Smooth muscle cell (in vitro differentiated cells): ENCODE results near the gene MCRIP2. TPM values are rescaled to one million over a fixed set of nuclear protein-coding genes. Genes with fewer than 3 reads are reported as not detected.

Source experiments
- DNase-seq: peaks from one replicate; lab custom pipeline; 2025; ENCODE audit not compliant: unreplicated experiment; lab: John Stamatoyannopoulos, UW
- H2AFZ ChIP-seq: fragments of 200-600 bp; sonication (generic); 2 replicates; pipeline ENCODE4 v1.6.0; 2016; ENCODE audit warnings: antibody characterized with exemption, low read depth, mild to moderate bottlenecking
- H3F3A ChIP-seq: fragments of 200-600 bp; sonication (generic); 2 replicates; pipeline ENCODE4 v1.6.0; 2017; ENCODE audit warnings: antibody characterized with exemption, low read depth
- H3K27ac ChIP-seq: fragments of 200-600 bp; sonication (generic); 2 replicates; pipeline ENCODE4 v1.5.1; 2016; ENCODE audit warnings: low read depth, mild to moderate bottlenecking
- H3K27me3 ChIP-seq: fragments of 200-600 bp; sonication (generic); 2 replicates; pipeline ENCODE4 v1.6.1; 2016; ENCODE audit warnings: low read depth, mild to moderate bottlenecking
- H3K36me3 ChIP-seq: fragments of 200-600 bp; sonication (generic); 2 replicates; pipeline ENCODE4 v1.5.1; 2016; ENCODE audit warnings: low read depth
- H3K4me1 ChIP-seq: fragments of 200-600 bp; sonication (generic); 2 replicates; pipeline ENCODE4 v1.5.1; 2016; ENCODE audit warnings: low read depth
- H3K4me2 ChIP-seq: fragments of 200-600 bp; sonication (generic); 2 replicates; pipeline ENCODE4 v1.6.0; 2016; ENCODE audit warnings: mild to moderate bottlenecking
- H3K4me3 ChIP-seq: fragments of 200-600 bp; sonication (generic); 2 replicates; pipeline ENCODE4 v1.5.1; 2016; ENCODE audit warnings: mild to moderate bottlenecking
- H3K79me2 ChIP-seq: fragments of 200-600 bp; sonication (generic); 2 replicates; pipeline ENCODE4 v1.6.0; 2016; ENCODE audit warnings: low read depth, mild to moderate bottlenecking
- H3K9ac ChIP-seq: fragments of 200-600 bp; sonication (generic); 2 replicates; pipeline ENCODE4 v1.6.0; 2016; ENCODE audit warnings: low read depth
- H3K9me3 ChIP-seq: fragments of 200-600 bp; sonication (generic); replicated peaks from 2 replicates; pipeline ENCODE4 v1.5.1; 2016; ENCODE audit warnings: low read depth
- H4K20me1 ChIP-seq: fragments of 200-600 bp; sonication (generic); 2 replicates; pipeline ENCODE4 v1.6.0; 2016; ENCODE audit warnings: low read depth
- CTCF ChIP-seq: fragments of 200-600 bp; sonication (generic); IDR thresholded peaks from 2 replicates; pipeline ENCODE4 v1.5.1; 2017; ENCODE audit warnings: borderline replicate concordance, mild to moderate bottlenecking, antibody characterized with exemption; ENCODE audit not compliant: insufficient read depth, poor library complexity, severe bottlenecking
- WGBS: methylation state at CpG from one replicate; pipeline ENCODE4 v1.1.7; 2016; ENCODE audit warnings: low lambda C conversion rate; 5-methylcytosine and 5-hydroxymethylcytosine counted together
- polyA plus RNA-seq: library from polyadenylated mRNA; unstranded; fragments of >200 nt; fragmentation: Nextera tagmentation; extraction: Ambion mirVana; gene quantifications from 2 replicates; pipeline ENCODE4 v1.2.1, GENCODE V29; 2016
- total RNA-seq: library from RNA; depleted of rRNA; stranded (reverse); fragments of >200 nt; gene quantifications from 2 replicates; pipeline ENCODE4 v1.2.3, GENCODE V29; 2014

Gene MCRIP2
- total and polyA plus RNA-seq, 2 experiments from 2014 or later = 11.9 to 34.7 TPM

- Histone ChIP-seq H3K4me1 (peaks cover 6% of the 10 kb centered on the region), H3K9ac (peak overlapping the region; percentile 97), H3K9me3 (no peaks in the 10 kb centered on the region), H3K27me3 (no peaks in the 10 kb centered on the region), H3K36me3 (no peaks in the 10 kb centered on the region), H4K20me1 (peaks cover 27% of the 10 kb centered on the region), H3K4me3 (peak overlapping the region; percentile 96), H2AFZ (no peak overlapping the region), H3K79me2 (peaks cover 22% of the 10 kb centered on the region), H3K27ac (peak overlapping the region; percentile 8), H3K4me2 (peak overlapping the region; percentile 99), H3F3A (no peaks in the 10 kb centered on the region)
- 22% methylated on average over 48 of the region's 50 CpGs for WGBS
- no peak for TF ChIP-seq CTCF
- no peak for DNase-seq
Observed at GRCh38 chr16:668519-669171, 27.0 kb downstream of the MCRIP2 start.

- Histone ChIP-seq H3K9me3 (no peaks in the 10 kb centered on the region), H3K36me3 (no peaks in the 10 kb centered on the region), H3K4me1 (peaks cover 6% of the 10 kb centered on the region), H4K20me1 (peaks cover 29% of the 10 kb centered on the region), H3K27me3 (no peaks in the 10 kb centered on the region), H3K27ac (no peak overlapping the region), H3F3A (peaks cover 4% of the 10 kb centered on the region), H3K9ac (no peak overlapping the region), H2AFZ (no peak overlapping the region), H3K79me2 (peaks cover 22% of the 10 kb centered on the region), H3K4me2 (no peak overlapping the region), H3K4me3 (no peak overlapping the region)
- over 99% methylated on average over 13 of the region's 13 CpGs for WGBS
- no peak for DNase-seq
- no peak for TF ChIP-seq CTCF
Observed at GRCh38 chr16:669666-670065, 28.0 kb downstream of the MCRIP2 start.

- peaks cover 11% of the 10 kb centered on the region for H3K4me1 ChIP-seq
- no peak overlapping the region for H3K27ac ChIP-seq
- H2AFZ ChIP-seq = no peak overlapping the region
- 96% methylated on average over 52 of the region's 52 CpGs for WGBS
- no peaks in the 10 kb centered on the region for H3K36me3 ChIP-seq
- DNase-seq = no peak
- no peaks in the 10 kb centered on the region for H3K27me3 ChIP-seq
- H3K9ac ChIP-seq = no peak overlapping the region
- no peaks in the 10 kb centered on the region for H3K9me3 ChIP-seq
- no peak overlapping the region for H3K4me3 ChIP-seq
- TF ChIP-seq CTCF = no peak
- H3K4me2 ChIP-seq = no peak overlapping the region
- peaks cover 35% of the 10 kb centered on the region for H4K20me1 ChIP-seq
- peaks cover 22% of the 10 kb centered on the region for H3K79me2 ChIP-seq
- H3F3A ChIP-seq = peaks cover 4% of the 10 kb centered on the region
Observed at GRCh38 chr16:670485-671352, 29.1 kb downstream of the MCRIP2 start.
